PC-3 (cell line): ENCODE data around the gene CDKN1A.

Experiments
- EZH2 ChIP-seq: fragments of 300-600 bp; sonication (generic); IDR thresholded peaks from one replicate; pipeline ENCODE4 v1.6.1; 2017; ENCODE audit warnings: antibody characterized with exemption, mild to moderate bottlenecking, low read length; ENCODE audit not compliant: unreplicated experiment
- TF ChIP-seq, protein P1 (sequence below): fragments of 300-600 bp; sonication (generic); conservative IDR thresholded peaks from 2 replicates; pipeline ENCODE4 v1.5.1; 2017; ENCODE audit warnings: antibody characterized with exemption, low read depth, mild to moderate bottlenecking, low read length

GRCh38 chr6:36671687-36672375 is 6.7 kb upstream of the CDKN1A start:
- TF ChIP-seq, protein P1, sequence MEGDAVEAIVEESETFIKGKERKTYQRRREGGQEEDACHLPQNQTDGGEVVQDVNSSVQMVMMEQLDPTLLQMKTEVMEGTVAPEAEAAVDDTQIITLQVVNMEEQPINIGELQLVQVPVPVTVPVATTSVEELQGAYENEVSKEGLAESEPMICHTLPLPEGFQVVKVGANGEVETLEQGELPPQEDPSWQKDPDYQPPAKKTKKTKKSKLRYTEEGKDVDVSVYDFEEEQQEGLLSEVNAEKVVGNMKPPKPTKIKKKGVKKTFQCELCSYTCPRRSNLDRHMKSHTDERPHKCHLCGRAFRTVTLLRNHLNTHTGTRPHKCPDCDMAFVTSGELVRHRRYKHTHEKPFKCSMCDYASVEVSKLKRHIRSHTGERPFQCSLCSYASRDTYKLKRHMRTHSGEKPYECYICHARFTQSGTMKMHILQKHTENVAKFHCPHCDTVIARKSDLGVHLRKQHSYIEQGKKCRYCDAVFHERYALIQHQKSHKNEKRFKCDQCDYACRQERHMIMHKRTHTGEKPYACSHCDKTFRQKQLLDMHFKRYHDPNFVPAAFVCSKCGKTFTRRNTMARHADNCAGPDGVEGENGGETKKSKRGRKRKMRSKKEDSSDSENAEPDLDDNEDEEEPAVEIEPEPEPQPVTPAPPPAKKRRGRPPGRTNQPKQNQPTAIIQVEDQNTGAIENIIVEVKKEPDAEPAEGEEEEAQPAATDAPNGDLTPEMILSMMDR: no peak
- no peak for TF ChIP-seq EZH2
